HG03103 (cell line): ENCODE results near the gene MYBPC2.
"Not testable (repeated sequence)": the region's sequence is repeated elsewhere in the genome, so short reads cannot be mapped to it uniquely, and the experiment has no call there.

Experiments used
- ATAC-seq: cut with Tn5 transposase; IDR thresholded peaks from one replicate; pipeline ENCODE4 v1.9.1; 2021; ENCODE audit warnings: low read depth; ENCODE audit not compliant: unreplicated experiment

The MYBPC2 gene

DNA sequence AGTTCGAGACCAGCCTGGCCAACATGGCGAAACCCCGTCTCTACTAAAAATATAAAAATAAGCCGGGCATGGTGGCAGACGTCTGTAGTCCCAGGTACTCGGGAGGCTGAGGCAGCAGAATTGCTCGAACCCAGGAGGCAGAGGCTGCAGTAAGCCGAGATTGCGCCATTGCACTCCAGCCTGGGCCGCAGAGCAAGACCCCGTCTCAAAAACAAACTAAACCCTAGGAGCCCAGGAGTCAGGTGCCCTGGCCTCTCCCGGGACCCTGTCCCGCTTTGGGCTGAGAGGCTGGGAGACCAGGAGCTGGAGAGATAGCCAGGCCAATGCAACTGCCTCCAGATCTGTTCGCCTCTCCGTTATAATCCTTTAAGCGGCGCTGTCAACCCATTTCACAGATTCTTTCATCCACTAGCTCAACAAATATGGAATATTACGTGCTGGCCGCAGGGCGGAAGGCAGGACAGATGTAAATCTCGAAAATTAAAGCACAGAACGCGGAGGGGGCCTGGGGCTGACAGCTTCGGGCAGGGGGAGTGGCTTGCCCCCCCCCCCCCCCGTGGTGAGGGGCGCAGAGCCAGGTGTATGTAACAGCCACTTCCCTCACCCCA, 5.3 kb upstream of the MYBPC2 start:
- no peak for ATAC-seq

DNA sequence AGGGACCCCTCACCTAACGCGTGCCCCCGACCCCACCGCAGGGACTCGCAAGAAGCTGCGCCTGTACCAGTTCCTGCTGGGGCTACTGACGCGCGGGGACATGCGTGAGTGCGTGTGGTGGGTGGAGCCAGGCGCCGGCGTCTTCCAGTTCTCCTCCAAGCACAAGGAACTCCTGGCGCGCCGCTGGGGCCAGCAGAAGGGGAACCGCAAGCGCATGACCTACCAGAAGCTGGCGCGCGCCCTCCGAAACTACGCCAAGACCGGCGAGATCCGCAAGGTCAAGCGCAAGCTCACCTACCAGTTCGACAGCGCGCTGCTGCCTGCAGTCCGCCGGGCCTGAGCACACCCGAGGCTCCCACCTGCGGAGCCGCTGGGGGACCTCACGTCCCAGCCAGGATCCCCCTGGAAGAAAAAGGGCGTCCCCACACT, 4.7 kb upstream of the MYBPC2 start:
- no peak for ATAC-seq

DNA sequence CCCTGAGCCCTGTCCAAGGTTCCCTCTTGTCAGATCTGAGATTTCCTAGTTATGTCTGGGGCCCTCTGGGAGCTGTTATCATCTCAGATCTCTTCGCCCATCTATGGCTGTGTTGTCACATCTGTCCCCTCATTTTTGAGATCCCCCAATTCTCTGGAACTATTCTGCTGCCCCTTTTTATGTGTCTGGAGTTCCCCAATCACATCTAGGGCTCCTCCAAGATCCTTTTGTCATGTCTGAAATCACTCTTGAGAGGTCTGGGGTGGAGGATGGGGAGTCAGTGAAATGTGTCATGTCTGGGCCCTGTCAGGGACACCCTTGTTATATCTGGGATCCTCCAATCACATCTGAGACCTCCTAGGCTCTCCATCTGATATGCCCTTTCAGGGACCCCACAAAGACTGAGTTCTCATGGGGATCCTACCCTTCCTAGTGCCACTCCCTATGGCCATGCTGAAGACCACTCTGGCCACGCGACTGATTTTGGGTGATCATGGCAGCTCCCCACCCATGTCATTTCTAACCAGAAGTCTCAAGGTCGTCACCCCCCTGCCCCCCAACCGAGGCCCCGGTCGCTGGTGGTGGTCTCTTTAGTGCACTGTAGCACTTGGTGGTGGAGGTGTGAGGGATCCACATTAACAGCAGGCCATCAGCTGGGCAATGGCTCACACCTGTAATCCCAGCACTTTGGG, 3.8 kb upstream of the MYBPC2 start:
- no peak for ATAC-seq

DNA sequence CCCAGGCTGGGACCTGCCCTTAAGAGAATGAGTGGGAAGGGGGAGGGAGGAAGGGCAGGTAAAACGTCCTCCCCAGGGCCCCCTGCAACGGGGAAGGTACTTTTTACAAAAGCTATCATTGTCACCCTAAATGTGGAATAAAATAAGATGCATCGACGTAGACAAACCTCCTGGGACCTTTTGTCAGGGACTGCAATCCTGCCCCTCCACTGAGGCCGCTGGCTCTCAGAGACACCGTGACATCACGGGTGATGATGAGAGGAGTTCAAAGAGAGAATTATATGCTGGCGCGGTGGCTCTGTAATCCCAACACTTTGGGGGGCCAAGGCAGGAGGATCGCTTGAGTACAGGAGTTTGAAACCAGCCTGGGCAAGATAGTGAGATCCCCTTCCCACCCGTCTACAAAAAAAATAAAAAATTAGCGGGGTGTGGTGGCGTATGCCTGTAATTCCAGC, 1.8 kb upstream of the MYBPC2 start:
- no peak for ATAC-seq

DNA sequence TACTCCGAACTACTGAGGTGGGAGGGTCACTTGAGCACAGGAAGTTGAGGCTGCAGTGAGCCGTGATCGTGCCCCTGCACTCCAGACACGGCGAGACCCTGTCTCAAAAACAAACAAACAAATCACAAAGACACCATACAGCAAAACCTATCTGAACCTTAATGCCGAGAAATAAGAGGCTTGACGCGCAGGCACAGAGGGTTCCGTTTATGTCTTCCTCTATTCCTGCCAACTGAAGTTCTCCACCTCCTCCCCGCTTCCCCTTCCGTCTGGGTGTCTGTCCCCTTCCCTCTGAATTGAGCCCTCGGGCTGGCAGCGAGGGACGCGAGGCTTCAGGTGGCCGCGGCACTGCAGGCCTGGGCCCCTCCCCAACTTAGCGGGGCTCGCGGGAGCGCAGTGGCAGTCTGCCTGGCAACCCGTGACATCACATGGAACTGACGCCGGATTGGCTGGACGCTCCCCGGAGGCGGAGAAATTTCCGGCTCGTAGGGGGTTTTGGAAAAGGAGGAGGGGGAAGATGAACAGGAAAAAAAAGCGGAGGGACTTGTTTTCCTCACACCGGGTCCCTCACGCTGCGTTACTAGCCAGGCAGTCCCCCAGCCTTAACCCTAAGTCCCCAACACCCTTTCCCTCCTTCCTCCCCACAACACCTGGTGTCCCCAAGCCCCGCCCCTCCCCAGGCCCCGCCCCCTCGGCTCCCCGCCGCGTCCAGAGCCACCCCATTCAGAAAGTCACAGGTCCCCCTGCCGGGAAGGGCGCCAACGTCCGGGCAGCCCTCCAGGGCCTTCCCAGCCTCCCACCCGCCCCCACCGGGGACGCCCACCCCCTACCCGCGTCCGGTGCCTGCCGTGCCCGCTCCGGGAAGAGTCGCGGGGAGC, 1.1 kb upstream of the MYBPC2 start:
- ATAC-seq = peak; percentile 66

DNA sequence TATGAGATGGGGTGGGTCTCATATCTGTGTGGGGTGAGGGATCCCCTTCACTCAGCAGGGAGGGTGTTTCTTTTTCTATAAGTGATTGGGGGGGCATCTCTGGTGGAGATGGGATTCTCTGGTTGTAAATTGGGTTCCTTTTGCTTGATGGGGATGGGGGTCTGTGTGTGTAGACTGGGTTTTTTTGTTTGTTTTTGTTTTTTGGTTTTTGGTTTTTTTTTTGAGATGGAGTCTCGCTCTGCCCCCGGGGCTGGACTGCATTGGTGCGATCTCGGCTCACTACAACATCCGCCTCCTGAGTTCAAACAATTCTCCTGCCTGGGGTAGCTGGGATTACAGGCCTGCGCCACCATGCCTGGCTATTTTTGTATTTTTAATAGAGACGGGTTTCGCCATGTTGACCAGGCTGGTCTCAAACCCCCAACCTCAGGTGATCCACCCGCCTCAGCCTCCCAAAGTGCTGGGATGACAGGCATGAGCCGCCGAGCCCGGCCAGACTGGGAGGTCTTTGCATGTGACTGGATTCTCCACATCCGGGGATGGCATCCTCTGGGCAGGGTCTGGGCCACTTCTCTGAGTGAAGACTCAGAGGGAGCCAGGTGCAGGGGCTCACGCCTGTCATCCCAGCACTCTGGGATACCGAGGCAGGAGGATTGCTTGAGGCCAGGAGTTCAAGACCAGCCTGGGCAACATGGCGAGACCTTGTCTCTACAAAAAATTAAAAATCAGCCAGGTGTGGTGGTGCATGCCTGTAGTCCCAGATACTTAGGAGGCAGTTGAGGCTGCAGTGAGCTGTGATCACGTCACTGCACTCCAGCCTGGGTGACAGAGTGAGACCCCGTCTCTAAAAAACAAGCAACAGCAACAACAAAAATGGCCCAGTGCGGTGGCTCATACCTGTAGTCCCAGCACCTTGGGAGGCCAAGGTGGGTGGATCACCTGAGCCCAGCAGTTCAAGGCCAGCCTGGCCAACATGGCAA, 799 bp downstream of the MYBPC2 start:
- ATAC-seq = no peak

DNA sequence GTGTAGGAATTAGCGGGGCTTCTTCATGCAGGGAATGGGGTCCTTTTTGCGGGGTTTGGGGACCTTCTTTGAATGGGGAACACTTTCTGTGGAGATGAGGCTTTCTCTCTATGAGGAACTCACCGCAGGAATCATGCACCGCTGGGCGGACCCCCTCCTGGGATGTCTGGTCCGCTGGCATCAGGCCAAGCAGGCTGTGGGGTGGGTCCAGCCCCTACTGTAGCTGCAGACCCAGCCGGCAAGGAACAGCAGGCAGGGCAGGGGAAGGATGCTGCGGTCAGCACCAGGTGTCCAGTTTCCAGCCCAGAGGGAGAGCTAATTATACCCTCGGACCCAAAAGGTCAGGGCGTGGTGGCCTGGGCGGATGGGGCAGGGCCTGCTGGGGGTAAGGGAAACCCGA, 1.8 kb downstream of the MYBPC2 start:
- no peak for ATAC-seq

DNA sequence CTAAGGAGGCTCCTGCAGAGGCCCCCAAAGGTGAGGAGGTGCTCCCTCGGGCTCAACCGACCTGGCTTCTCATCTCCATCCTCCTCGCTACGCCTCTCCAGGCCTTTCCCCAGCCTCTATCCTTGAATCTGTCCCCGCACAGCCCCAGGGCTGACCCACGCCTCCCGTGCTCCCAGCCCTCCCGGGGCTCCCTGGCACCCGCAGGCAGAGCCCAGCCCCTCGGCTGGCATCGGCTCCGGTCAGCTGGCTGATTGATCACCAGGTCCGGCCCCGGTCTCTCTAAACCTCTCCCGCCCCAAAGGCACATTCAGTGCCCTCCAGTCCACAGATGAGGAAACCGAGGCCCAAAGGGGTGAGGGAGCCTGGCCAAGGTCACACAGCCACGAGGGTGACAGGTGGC, 2.5 kb downstream of the MYBPC2 start:
- ATAC-seq = no peak

DNA sequence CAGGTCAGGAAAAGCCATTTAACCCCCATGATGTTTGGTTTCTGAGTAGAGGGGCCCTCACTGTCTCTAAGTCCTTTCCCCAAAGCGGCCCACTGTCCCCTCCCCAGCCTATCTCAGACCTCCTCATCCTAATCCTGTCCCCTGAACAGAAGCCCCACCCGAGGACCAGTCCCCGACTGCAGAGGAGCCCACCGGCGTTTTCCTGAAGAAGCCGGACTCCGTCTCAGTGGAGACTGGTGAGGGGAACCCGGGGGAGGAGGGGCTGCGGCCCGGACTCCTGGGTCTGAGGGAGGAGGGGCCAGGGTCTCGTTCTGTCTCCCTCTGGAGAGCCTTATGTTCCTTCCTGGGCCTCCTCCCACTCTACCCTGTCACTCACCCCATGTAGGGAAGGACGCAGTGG, 2.9 kb downstream of the MYBPC2 start:
- no peak for ATAC-seq

DNA sequence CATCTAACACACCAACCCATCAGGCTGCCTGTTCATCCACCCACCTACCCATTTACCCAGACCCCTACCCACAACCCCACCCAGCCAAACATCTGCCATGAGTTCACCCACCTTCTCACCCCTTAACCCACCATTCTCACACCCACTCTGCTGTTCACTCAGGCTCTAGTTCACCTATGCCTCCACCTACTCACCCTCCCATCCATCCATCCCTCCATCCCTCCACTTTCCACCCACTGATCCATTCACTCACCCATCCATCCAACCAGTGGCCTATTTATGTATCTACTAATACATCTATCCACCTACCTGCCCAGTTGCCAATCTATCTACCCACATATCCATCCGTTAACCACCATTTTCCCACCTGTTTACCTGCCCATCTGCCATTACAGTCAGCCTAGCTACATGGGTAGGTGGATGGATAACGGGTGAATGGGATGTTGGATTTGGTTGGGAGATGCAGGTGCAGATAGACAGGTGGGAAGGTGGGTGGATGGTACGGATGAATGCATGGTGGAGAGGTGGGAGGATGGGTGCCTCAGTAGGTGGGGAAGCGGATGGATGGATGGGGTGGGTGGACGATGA, 5.3 kb downstream of the MYBPC2 start:
- no peak for ATAC-seq

DNA sequence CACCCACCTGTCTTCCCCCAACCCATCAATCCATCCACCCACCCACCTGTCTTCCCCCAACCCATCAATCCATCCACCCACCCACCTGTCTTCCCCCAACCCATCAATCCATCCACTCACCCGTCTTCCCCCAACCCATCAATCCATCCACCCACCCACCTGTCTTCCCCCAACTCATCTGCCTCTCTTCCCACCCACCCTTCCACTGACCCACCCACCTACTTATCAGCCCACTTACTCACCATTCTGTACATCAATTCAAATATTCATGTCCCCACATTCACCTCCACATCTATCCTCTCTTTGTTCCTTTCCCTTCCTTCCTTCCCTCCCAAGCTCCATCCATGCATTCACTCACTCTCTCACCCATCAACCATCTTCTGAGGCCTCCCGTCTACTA, 6.4 kb downstream of the MYBPC2 start:
- ATAC-seq = not testable (repeated sequence)

DNA sequence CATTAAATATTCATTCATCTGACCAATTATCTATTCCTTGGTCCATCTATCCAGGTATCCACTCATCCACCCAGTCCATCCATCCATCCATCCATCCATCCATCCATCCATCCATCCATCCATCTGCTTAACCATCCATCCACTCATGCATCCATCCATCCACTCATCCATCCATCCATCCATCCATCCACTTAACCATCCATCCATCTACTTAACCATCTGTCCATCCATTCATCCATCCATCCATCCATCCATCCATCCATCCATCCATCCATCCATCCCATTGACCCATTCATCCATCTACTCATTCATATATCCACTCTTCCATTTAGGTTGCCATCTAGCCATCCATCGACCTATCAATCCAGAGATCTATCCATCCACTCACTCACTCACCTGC, 11.4 kb downstream of the MYBPC2 start:
- ATAC-seq = no peak

DNA sequence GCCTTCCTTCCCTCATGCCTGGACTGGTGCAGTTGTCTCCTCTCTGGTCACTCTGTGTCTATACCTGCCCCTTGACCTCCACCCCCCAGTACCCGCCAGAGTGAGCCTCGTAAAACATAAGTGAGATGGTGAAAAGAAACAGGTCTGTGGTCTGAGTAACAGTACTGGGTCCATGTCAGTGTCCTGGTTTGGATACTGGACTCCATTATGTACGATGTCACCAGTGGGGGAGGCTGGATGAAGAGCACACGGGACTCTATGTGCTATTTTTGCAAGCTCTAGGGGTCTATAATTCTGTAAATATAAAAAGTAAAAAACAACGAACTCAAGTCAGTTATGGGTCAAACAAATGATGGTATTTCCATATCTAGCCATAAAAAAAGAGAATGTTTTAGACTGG, 14.4 kb downstream of the MYBPC2 start:
- ATAC-seq = no peak

DNA sequence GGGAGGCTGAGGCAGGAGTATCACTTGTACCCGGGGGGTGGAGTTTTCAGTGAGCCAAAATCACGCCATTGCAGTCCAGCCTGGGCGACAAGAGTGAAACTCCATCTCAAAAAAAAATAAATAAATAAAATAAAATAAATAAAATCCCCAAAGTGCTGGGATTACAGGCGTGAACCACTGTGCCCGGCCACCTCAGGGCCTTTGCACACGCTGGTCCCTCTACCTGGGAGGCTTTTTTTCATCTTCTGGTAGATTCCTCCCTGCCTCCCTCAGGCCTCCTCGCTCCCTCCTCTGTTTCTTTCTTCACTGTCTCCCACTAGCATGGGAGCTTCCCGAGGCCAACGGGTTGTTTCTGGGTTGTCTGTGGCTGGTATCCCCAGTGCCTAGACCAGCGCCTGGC, 15.1 kb downstream of the MYBPC2 start:
- ATAC-seq = no peak

DNA sequence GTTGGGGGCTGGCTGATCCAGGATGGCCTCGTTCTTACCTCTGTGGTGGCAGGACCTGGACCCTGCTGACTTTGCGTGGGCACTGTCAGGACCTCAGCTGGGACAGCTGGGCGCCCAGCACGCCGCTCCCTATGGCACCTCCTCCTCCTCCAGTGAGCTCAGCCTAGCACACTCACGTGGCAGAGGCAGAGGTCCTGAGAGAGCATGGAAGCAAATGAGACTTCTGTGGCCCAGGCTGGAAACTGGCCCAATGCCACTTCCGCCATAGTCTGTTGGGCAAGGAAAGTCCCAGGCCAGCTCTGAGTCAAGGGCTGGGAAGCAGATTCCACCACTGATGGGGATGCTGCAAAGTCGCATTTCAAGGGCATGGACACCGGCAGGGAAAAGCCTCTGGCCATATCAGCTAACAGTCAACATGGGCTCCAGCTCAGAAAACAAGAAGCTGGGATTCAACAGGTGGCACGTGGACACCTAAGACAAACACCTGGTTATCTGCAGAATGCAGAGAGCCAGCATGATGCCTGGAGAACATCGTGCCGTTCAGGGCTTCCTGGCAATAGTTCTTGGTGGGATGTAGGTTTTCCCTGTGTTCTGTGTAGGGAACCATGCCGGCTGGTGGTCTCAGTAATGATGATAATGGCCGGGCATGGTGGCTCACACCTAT, 16.7 kb downstream of the MYBPC2 start:
- no peak for ATAC-seq

DNA sequence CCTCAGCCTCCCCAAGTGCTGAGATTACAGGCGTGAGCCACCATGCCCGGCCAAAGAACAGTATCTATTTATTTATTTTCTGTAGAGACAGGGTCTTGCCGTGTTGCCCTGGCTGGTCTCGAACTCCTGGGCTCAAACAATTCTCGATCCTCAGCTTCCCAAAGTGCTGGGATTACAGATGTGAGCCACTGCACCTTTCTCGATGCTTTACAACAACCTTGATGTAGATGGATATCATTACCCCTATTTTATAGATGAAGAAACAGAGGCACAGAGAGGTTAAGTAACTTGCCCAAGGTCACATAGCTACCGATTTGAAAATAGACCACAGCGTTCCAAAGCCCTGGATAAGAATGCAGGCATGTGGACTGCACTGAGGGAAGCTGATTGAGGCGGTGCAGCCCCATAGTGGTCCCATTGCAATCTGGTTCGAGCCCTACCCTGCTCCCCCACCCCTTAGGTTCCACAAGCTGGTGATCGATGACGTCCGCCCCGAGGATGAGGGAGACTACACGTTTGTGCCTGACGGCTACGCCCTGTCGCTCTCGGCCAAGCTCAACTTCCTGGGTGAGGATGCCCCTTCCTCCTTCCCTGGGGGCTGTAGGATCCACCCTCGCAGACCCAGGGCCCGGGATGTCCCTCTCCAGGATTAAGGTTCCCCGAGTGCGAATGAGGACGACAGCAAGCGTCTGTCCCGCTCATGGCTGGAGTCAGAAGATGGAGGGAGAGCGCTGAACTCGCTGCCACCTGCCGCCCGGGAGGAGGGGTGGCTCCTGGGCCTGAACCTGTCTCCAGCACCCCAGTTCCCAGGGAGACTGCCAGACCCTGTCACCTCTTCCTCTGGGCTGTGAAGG, 17.9 kb downstream of the MYBPC2 start:
- ATAC-seq = no peak

DNA sequence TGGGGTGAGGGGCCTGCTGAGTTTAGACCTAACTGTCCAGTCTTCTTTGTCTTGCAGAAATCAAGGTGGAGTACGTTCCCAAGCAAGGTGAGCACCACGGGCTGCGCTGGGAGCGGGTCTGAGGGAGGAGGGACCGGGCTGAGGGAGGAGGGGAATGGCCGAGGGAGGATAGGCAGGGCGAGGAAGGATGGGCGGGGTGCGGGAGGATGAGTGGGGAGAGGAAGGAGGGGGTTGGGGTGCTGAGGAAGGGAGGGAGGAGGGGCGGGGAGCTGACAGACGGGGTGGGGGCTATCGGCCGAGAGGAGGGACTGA, 18.5 kb downstream of the MYBPC2 start:
- ATAC-seq = no peak

DNA sequence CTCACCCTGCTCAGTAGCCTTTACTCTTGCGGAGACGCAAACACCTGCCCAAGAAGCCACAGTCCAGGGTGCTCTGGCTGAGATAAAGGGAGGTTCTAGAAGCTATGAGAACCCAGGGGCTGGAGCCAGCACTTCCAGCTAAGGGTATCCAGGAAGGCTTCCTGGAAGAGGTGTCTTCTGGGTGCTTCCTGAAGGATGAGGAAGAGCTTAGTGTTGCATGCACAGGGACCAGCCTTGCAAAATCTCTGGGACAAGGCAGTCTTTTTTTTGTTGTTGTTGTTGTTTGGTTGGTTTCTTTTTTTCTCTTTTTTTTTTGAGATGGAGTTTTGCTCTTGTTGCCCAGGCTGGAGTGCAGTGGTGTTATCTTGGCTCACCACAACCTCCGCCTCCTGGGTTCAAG, 20.6 kb downstream of the MYBPC2 start:
- ATAC-seq = no peak

DNA sequence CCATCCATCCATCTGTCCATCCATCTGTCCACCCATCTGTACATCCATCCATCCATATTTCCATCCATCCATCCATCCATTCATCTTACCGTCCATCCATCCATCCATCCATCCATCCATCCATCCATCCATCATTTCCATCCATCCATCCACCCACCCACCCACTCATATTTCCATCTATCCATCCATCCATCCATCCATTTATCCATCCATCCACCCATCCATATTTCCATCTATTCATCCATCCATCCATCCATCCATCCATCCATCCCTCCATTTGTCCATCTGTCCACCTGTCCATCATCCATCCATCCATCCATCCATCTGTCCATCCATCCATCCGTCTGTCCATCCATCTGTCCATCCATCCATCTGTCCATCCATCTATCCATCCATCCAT, 23.3 kb downstream of the MYBPC2 start:
- ATAC-seq = no peak
